Activated CD8-positive, alpha-beta memory T cell treated with anti-CD3 and anti-CD28 coated beads, Interleukin-2, amount 50 U/mL, for 1 hour (primary cell): ENCODE measurements around the gene TSPOAP1.

ENCODE experiments used
- DNase-seq: peaks from one replicate; pipeline ENCODE4 v3.0.0-alpha.2; 2020; ENCODE audit errors: extremely low read depth

The TSPOAP1 gene

GRCh38 chr17:58263773-58264172 lies 64.8 kb downstream of the TSPOAP1 start:
- no peak for DNase-seq

GRCh38 chr17:58262149-58262548 lies 66.4 kb downstream of the TSPOAP1 start:
- DNase-seq, result no peak

- no peak for DNase-seq
Measured at GRCh38 chr17:58254803-58255202, 73.8 kb downstream of the TSPOAP1 start.

- no peak for DNase-seq
Measured at GRCh38 chr17:58253082-58253481, 75.5 kb downstream of the TSPOAP1 start.

GRCh38 chr17:58252141-58252540 lies 76.5 kb downstream of the TSPOAP1 start:
- no peak for DNase-seq
